ENCODE data around the gene ITGB1. TPM values are rescaled to one million over a fixed set of nuclear protein-coding genes. Genes with fewer than 3 reads are reported as not detected.
A peak's percentile ranks its signal among the peaks of the same experiment; 100 is the strongest.

ITGB1 gene
- total RNA-seq, 1 donor from 2014 or later, result 307 TPM

DNA sequence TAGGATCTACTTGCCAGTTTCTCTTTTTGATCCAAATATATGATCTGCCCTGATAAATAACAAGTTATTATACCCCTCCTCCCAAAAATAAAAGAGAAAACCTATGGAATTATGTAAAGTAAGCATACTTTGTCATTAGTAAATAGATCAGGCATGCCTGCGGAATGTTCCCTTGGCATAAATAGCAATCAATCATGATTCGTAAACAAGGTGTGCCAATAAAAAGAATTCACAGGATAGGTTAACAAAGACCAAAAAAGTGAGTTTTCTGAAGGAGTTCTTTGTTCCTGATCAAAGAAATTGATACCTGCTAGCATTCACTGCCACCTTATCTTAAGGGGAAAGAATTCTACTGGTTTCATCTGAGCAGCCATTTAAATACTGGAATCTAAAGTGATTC, 11.9 kb downstream of the ITGB1 start:
- no peak overlapping the region for H3K27ac Mint-ChIP-seq
- no peak for TF ChIP-seq CTCF (IDR thresholded peaks at IDR 0.05; ENCODE audit: unreplicated experiment)
- no peak overlapping the region for H3K4me3 Mint-ChIP-seq
- H3K9me3 Mint-ChIP-seq, result no peaks in the 10 kb centered on the region
- no peaks in the 10 kb centered on the region for H3K27me3 Mint-ChIP-seq (ENCODE audit: low read depth)
- H3K36me3 Mint-ChIP-seq, result no peaks in the 10 kb centered on the region
- H3K4me1 Mint-ChIP-seq, result peaks cover 48% of the 10 kb centered on the region
- no peak for DNase-seq (ENCODE audit: low spot score in 2 of 2, unreplicated experiment in 2 of 2)

DNA sequence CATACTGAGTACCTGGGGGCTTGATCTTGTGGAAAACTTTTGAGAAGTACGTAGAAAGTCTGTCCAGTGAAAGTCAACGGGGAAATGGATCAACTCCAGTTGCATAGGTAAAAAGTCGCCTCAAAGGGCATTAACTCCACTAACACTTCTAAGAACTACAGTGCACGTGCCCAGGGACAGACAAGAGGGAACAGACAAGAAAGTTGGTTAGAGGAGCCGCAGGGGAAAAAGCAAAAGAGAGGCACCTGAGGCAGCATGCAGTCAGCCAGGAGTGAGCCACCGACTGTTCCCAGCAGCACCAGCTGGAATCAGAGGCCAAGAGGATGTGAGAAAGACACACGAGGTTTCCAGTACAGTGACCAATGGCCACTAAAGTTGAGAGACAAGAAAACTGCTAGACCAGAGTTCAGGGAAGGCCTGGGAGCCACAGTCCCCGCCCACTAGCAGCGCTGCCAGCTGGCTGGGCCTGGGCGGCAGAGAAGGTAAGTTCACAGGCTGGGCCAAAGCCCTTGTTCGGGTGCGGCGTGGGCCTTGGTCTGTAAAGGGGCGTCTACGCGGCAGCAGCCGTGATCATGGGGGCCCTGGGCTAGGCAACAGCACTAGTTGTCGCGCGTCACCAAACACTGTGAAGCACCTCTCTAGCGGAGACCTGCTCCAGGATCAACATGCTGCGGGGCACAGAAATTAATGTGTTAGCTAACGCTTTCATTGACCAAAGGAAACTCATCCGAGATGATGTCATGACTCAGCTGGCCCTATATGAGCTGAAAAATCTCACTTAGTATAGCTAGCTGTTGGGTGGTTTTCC, 14.0 kb downstream of the ITGB1 start:
- DNase-seq (ENCODE audit: low spot score in 2 of 2, unreplicated experiment in 2 of 2), result no peak
- no peak for TF ChIP-seq CTCF (IDR thresholded peaks at IDR 0.05; ENCODE audit: unreplicated experiment)
- Mint-ChIP-seq H3K9me3 (no peaks in the 10 kb centered on the region), H3K4me1 (peaks cover 44% of the 10 kb centered on the region), H3K27me3 (ENCODE audit: low read depth) (no peaks in the 10 kb centered on the region), H3K36me3 (peaks cover 2% of the 10 kb centered on the region), H3K4me3 (no peak overlapping the region), H3K27ac (peak overlapping the region; percentile 69)

DNA sequence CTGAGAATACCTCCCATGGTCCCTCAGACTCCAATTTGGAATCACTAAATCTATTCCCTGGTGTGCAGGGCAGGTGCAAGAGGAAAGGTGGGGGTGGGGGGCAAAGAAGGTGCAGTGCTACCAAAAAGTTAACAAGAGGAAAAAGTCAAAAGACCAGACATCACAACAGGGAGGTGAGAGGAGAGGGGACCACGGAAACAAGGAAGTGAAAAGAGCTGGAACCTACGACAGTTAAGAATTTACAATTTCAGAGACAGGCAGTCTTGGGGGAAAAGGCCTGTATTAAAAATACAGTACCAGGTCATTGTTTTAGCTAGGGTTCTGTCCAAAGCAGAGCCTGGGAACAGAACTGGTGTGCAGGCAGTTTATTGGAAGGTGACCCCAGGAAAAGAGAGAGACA, 14.6 kb downstream of the ITGB1 start:
- Mint-ChIP-seq H3K27me3 (ENCODE audit: low read depth) (no peaks in the 10 kb centered on the region), H3K27ac (peak overlapping the region; percentile 69), H3K36me3 (peaks cover 2% of the 10 kb centered on the region), H3K9me3 (no peaks in the 10 kb centered on the region), H3K4me1 (peaks cover 46% of the 10 kb centered on the region), H3K4me3 (no peak overlapping the region)
- DNase-seq (ENCODE audit: low spot score in 2 of 2, unreplicated experiment in 2 of 2), result no peak
- no peak for TF ChIP-seq CTCF (IDR thresholded peaks at IDR 0.05; ENCODE audit: unreplicated experiment)

DNA sequence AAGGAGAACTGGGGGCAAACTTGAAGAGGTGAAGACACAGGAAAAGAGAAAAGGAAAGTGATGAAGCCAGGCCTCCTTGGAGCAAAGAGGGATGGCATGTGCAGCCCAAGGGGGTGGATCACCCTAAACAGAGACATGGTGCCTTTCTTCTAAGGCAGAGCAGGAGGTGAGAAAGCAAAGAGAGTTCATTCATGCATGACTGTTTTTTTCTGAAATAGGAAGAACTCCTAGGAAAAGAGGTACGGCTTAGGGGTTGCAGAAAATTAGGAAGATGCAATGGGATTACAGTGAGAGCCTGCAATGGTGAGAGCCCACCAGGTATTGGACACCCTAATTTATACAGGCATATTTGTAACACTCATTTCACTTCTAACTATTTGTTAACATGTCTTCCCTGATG, 15.9 kb downstream of the ITGB1 start:
- peaks cover 2% of the 10 kb centered on the region for H3K36me3 Mint-ChIP-seq
- no peak for TF ChIP-seq CTCF (IDR thresholded peaks at IDR 0.05; ENCODE audit: unreplicated experiment)
- H3K27me3 Mint-ChIP-seq (ENCODE audit: low read depth), result no peaks in the 10 kb centered on the region
- H3K9me3 Mint-ChIP-seq, result no peaks in the 10 kb centered on the region
- no peak for DNase-seq (ENCODE audit: low spot score in 2 of 2, unreplicated experiment in 2 of 2)
- no peak overlapping the region for H3K4me3 Mint-ChIP-seq
- peak overlapping the region; percentile 21 for H3K27ac Mint-ChIP-seq
- H3K4me1 Mint-ChIP-seq, result peaks cover 51% of the 10 kb centered on the region

DNA sequence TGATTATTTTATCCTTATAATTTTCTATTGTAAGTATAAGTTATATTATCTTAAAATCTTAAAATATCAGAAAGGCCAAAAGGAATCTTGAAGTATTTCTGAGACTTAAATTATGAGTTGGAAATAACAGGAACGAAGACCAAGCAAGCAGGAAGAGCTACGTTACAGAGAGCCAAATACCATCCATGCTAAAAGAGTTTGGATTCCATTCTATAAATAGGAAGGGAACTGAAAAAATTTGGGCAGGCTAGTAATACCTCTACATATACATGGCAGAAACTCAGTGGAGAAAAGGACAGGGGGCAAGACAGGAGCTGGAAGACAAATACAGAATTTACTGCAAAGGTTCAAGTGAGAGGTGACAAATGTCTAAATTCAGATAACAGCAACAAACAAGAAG, 16.7 kb downstream of the ITGB1 start:
- Mint-ChIP-seq H3K27me3 (ENCODE audit: low read depth) (no peaks in the 10 kb centered on the region), H3K27ac (peak overlapping the region; percentile 21), H3K4me1 (peaks cover 49% of the 10 kb centered on the region), H3K9me3 (no peaks in the 10 kb centered on the region), H3K36me3 (peaks cover 2% of the 10 kb centered on the region), H3K4me3 (no peak overlapping the region)
- TF ChIP-seq CTCF (IDR thresholded peaks at IDR 0.05; ENCODE audit: unreplicated experiment), result no peak
- DNase-seq (ENCODE audit: low spot score in 2 of 2, unreplicated experiment in 2 of 2), result no peak

All from mesothelial cell of epicardium (in vitro differentiated cells).